Activated CD8-positive, alpha-beta T cell treated with anti-CD3 and anti-CD28 coated beads for 36 hours (primary cell): ENCODE measurements around the gene PSMD3. TPM values are rescaled to one million over a fixed set of nuclear protein-coding genes. Genes with fewer than 3 reads are reported as not detected.
A peak's percentile ranks its signal among the peaks of the same experiment; 100 is the strongest.

Experiments used
- ATAC-seq: fragments of 200-7000 bp; cut with Tn5 transposase; one replicate; pipeline ENCODE4 v1.10.0; 2021; ENCODE audit warnings: mild to moderate bottlenecking, moderate library complexity
- CTCF ChIA-PET: fragments of 350-600 bp; sonication (Branson Sonifier 250); formaldehyde crosslinking; loops from one replicate; lab custom pipeline; 2021; ENCODE audit warnings: antibody characterized with exemption; lab: Charles Lee
- POLR2A ChIA-PET: fragments of 350-600 bp; sonication (Branson Sonifier 250); formaldehyde crosslinking; loops from one replicate; lab custom pipeline; 2021; ENCODE audit warnings: antibody characterized with exemption; lab: Charles Lee
- DNase-seq: peaks from one replicate; pipeline ENCODE4 v3.0.0-alpha.2; 2020
- H3K27ac Mint-ChIP-seq: one replicate; pipeline ENCODE4 v1.8.0; 2021; ENCODE audit warnings: mild to moderate bottlenecking, mixed read lengths
- H3K27me3 Mint-ChIP-seq: one replicate; pipeline ENCODE4 v1.8.0; 2021; ENCODE audit warnings: mixed read lengths
- H3K36me3 Mint-ChIP-seq: one replicate; pipeline ENCODE4 v1.8.0; 2021; ENCODE audit warnings: low read depth, mixed read lengths
- H3K4me1 Mint-ChIP-seq: one replicate; pipeline ENCODE4 v1.8.0; 2021; ENCODE audit warnings: low read depth, mixed read lengths
- H3K4me3 Mint-ChIP-seq: one replicate; pipeline ENCODE4 v1.8.0; 2021; ENCODE audit warnings: mild to moderate bottlenecking, moderate library complexity, mixed read lengths
- H3K9me3 Mint-ChIP-seq: one replicate; pipeline ENCODE4 v1.8.0; 2021; ENCODE audit warnings: mixed read lengths
- CTCF ChIP-seq: fragments of 200-600 bp; IDR thresholded peaks from one replicate; pipeline ENCODE4 v1.8.0; 2022; ENCODE audit warnings: antibody characterized with exemption, mild to moderate bottlenecking
- intact Hi-C: fragments of 100-400 bp; cut with micrococcal nuclease; formaldehyde crosslinking; loops from one replicate; pipeline ENCODE4 v1.10.0; 2022
- microRNA-seq: library from miRNA; unstranded; fragments of <30 nt; microRNA quantifications from one replicate; pipeline ENCODE4 v1.2.0, GENCODE V29; 2022; ENCODE audit warnings: borderline microRNAs expressed, borderline replicate concordance
- total RNA-seq, 2 experiments: library from RNA; stranded (reverse); gene quantifications; one replicate each; pipeline ENCODE4 v1.2.3, GENCODE V29; 2021

Gene PSMD3
- total RNA-seq, 2 experiments from 2014 or later, result 149 to 153 TPM

GRCh38 chr17:40034426-40035161 is 54.0 kb downstream of the PSMD3 start:
- ChIA-PET CTCF (interaction anchor here (0.9 to 6.8 kb wide), 13 partner anchors 8 to 154 kb away, joined by 3 to 57 read pairs (median 4); partner anchors contain the start of gene CSF3), POLR2A (no interaction called here)
- H3K36me3 Mint-ChIP-seq, result peaks cover 18% of the 10 kb centered on the region
- no peaks in the 10 kb centered on the region for H3K4me1 Mint-ChIP-seq
- intact Hi-C loops, result no loop called here
- no peaks in the 10 kb centered on the region for H3K9me3 Mint-ChIP-seq
- no peak for ATAC-seq
- H3K27me3 Mint-ChIP-seq, result no peaks in the 10 kb centered on the region
- DNase-seq, result no peak
- no peak overlapping the region for H3K4me3 Mint-ChIP-seq
- H3K27ac Mint-ChIP-seq, result no peak overlapping the region
- no peak for TF ChIP-seq CTCF

- no peak for DNase-seq
Observed at GRCh38 chr17:40035162-40035559, 54.6 kb downstream of the PSMD3 start.

GRCh38 chr17:40038882-40039513 is 58.4 kb downstream of the PSMD3 start:
- ATAC-seq (no peak), DNase-seq (no peak)
- ChIA-PET CTCF (interaction anchor here (0.9 to 6.8 kb wide), 11 partner anchors 13 to 152 kb away, joined by 3 to 57 read pairs (median 5); partner anchors contain the start of genes CSF3 and MED24), POLR2A (no interaction called here)
- Mint-ChIP-seq H3K4me3 (no peak overlapping the region), H3K27me3 (no peaks in the 10 kb centered on the region), H3K27ac (no peak overlapping the region), H3K36me3 (peaks cover 3% of the 10 kb centered on the region), H3K4me1 (no peaks in the 10 kb centered on the region), H3K9me3 (no peaks in the 10 kb centered on the region)
- TF ChIP-seq CTCF, result peak; percentile 28
- intact Hi-C loops, result no loop called here

More at GRCh38 chr17:40035162-40035559, 54.6 kb downstream of the PSMD3 start:
- Mint-ChIP-seq H3K27me3 (no peaks in the 10 kb centered on the region), H3K9me3 (no peaks in the 10 kb centered on the region), H3K4me3 (no peak overlapping the region), H3K4me1 (no peaks in the 10 kb centered on the region), H3K27ac (no peak overlapping the region), H3K36me3 (peaks cover 15% of the 10 kb centered on the region)
- POLR2A ChIA-PET, result no interaction called here
- TF ChIP-seq CTCF, result peak; percentile 49
- ATAC-seq, result no peak
- CTCF ChIA-PET, result interaction anchor here (0.7 to 6.8 kb wide), 14 partner anchors 9 to 153 kb away, joined by 3 to 57 read pairs (median 4); partner anchors contain the start of genes CSF3 and MED24
- intact Hi-C loops, result no loop called here

GRCh38 chr17:40041196-40041595 is 60.6 kb downstream of the PSMD3 start:
- peaks cover 3% of the 10 kb centered on the region for H3K36me3 Mint-ChIP-seq
- DNase-seq (no peak), ATAC-seq (no peak)
- intact Hi-C loops, result no loop called here
- H3K4me3 Mint-ChIP-seq, result no peak overlapping the region
- no peaks in the 10 kb centered on the region for H3K27me3 Mint-ChIP-seq
- POLR2A ChIA-PET, result no interaction called here
- no peak for TF ChIP-seq CTCF
- H3K9me3 Mint-ChIP-seq, result no peaks in the 10 kb centered on the region
- CTCF ChIA-PET, result interaction anchor here (0.6 to 2.2 kb wide), 4 partner anchors 14 to 71 kb away, joined by 3 to 18 read pairs (median 5); no protein-coding TSS in a partner anchor
- H3K4me1 Mint-ChIP-seq, result no peaks in the 10 kb centered on the region
- H3K27ac Mint-ChIP-seq, result no peak overlapping the region

Small RNAs within 50 kb of the gene (microRNA-seq; reads per million reads assigned to microRNA genes)
- not detected for gene MIR6884

Other genes starting within 250 kb of the PSMD3 start
- 1 to 10 TPM in 1 of 2 experiments, not detected in 1; 1.2 TPM for gene GRB7, start 242.9 kb upstream of the PSMD3 start, total RNA-seq
- gene IKZF3, start 116.5 kb upstream of the PSMD3 start, total RNA-seq, result 10 to 100 TPM; 52.1 to 52.2 TPM
- gene ZPBP2, start 112.6 kb upstream of the PSMD3 start, total RNA-seq, result not detected
- gene GSDMB, start 62.2 kb upstream of the PSMD3 start, total RNA-seq, result 10 to 100 TPM; 26.9 to 32.5 TPM
- gene ORMDL3, start 53.2 kb upstream of the PSMD3 start, total RNA-seq, result 10 to 100 TPM; 78.8 to 80.5 TPM
- gene LRRC3C, start 53.1 kb upstream of the PSMD3 start, total RNA-seq, result not detected
- gene GSDMA, start 17.8 kb upstream of the PSMD3 start, total RNA-seq, result 1 to 10 TPM; 1.3 to 1.6 TPM
- not detected for gene CSF3, start 34.6 kb downstream of the PSMD3 start, total RNA-seq
- gene MED24, start 73.6 kb downstream of the PSMD3 start, total RNA-seq, result 10 to 100 TPM; 90.2 to 96.4 TPM
- gene THRA, start 82.2 kb downstream of the PSMD3 start, total RNA-seq, result 10 to 100 TPM; 11.1 to 13.8 TPM
- 1 to 10 TPM; 6.0 to 6.5 TPM for gene NR1D1, start 119.8 kb downstream of the PSMD3 start, total RNA-seq
- gene MSL1, start 141.2 kb downstream of the PSMD3 start, total RNA-seq, result 10 to 100 TPM; 69.0 to 70.1 TPM
- gene CASC3, start 159.7 kb downstream of the PSMD3 start, total RNA-seq, result 10 to 100 TPM; 75.1 to 75.6 TPM
- 1 to 10 TPM; 3.8 to 5.4 TPM for gene RAPGEFL1, start 196.7 kb downstream of the PSMD3 start, total RNA-seq
- 10 to 100 TPM; 15.3 to 17.9 TPM for gene WIPF2, start 238.5 kb downstream of the PSMD3 start, total RNA-seq